Erythroblast (primary cell): ENCODE data around the gene CCDC157.

ENCODE experiments used
- GATA1 ChIP-seq: IDR thresholded peaks from 2 replicates; pipeline ENCODE4 v1.6.1; 2011; ENCODE audit warnings: low read depth, mild to moderate bottlenecking, control low read depth, low read length, moderate library complexity
- POLR2A ChIP-seq: IDR thresholded peaks from 2 replicates; pipeline ENCODE4 v1.6.1; 2011; ENCODE audit warnings: mild to moderate bottlenecking, low read length

DNA sequence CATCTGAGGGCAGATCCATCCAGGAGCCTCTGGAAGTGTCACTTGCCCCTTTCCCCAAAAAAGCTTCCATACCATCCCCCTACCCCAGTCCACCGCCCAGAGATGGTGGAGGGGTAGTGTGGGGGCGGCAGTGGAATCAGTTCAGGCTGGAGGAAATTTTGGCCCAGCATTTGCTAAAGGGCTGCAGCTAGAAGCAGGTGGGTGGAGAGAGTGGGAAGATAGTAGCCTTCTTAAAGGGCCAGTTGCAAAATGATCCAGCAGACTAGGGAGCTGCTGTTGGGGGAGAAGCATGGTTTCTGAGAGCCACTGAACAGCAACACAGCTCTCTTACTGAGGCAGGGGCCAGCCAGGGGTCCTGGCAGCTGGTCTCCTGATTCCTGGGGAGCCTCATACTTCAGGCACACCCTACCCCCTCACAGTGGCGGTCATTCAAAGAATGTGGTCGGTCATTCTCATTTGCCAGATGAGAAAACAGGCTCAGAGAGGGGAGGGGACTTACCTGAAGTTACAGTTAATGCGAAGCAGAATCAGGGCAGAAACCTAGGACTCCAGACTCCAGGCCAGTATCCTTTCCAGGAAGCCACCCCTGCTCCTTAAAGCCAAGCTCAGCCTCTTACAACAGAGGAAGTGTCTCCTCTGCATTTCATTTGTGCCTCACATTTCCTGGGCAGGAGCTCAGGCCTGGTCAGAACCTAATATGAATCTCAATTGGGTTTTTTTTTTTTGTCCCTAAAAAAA is 45.4 kb downstream of the CCDC157 start:
- TF ChIP-seq POLR2A (no peak), GATA1 (no peak)
